ENCODE results near the gene SEC23IP. TPM values are rescaled to one million over a fixed set of nuclear protein-coding genes. Genes with fewer than 3 reads are reported as not detected.
"Not testable (repeated sequence)": the region's sequence is repeated elsewhere in the genome, so short reads cannot be mapped to it uniquely, and the experiment has no call there.

The SEC23IP gene
- total RNA-seq, 1 experiment from 2014 or later: 132 TPM

GRCh38 chr10:119903946-119904666, 11.6 kb downstream of the SEC23IP start:
- Histone ChIP-seq H3K27ac (ENCODE audit: low read length) (no peak overlapping the region), H3K4me3 (ENCODE audit: low read depth in 2 of 2, low read length in 2 of 2) (no peak overlapping the region), H3K36me3 (ENCODE audit: control insufficient read depth, insufficient read depth, low read length) (peaks cover 44% of the 10 kb centered on the region), H3K4me1 (ENCODE audit: control insufficient read depth, insufficient read depth, low read length) (no peaks in the 10 kb centered on the region), H3K27me3 (ENCODE audit: control insufficient read depth, insufficient read depth, low read length) (no peaks in the 10 kb centered on the region), H3K9me3 (ENCODE audit: control insufficient read depth, insufficient read depth, low read depth, low read length) (no peaks in the 10 kb centered on the region)
- ATAC-seq (no peak), DNase-seq (ENCODE audit: low read depth, low spot score) (no peak)
- in situ Hi-C loops (cut with HindIII; ENCODE audit: low pct_unique_long_range_greater_than_20kb, low sequenced_read_pairs): no loop called here
- BruUV-seq (replicated peaks): no TSS peak
- intact Hi-C loops (cut with micrococcal nuclease; ENCODE audit: unreplicated experiment): no loop called here
- ChIA-PET POLR2A (no interaction called here), CTCF (no interaction called here)
- TF ChIP-seq TCF7L2 (IDR thresholded peaks at IDR 0.05; ENCODE audit: low read depth, low read length) (no peak), SIN3A (IDR thresholded peaks at IDR 0.05; ENCODE audit: borderline replicate concordance, insufficient read depth, low read depth, low read length) (no peak), REST (IDR thresholded peaks at IDR 0.05; ENCODE audit: insufficient read depth in 1 of 2, low read depth in 2 of 2, low read length in 1 of 2) (no peak), CTCF (IDR thresholded peaks at IDR 0.05) (no peak), POLR2AphosphoS5 (IDR thresholded peaks at IDR 0.05; ENCODE audit: low read depth, low read length) (no peak)

- peaks cover 43% of the 10 kb centered on the region for H3K36me3 ChIP-seq (ENCODE audit: control insufficient read depth, insufficient read depth, low read length)
- BruUV-seq (replicated peaks); POLR2A ChIA-PET; H3K4me1 ChIP-seq (ENCODE audit: control insufficient read depth, insufficient read depth, low read length); CTCF ChIA-PET; intact Hi-C loops (cut with micrococcal nuclease; ENCODE audit: unreplicated experiment); DNase-seq (ENCODE audit: low read depth, low spot score); H3K27ac ChIP-seq (ENCODE audit: low read length); ATAC-seq; H3K4me3 ChIP-seq (ENCODE audit: low read depth in 2 of 2, low read length in 2 of 2); H3K9me3 ChIP-seq (ENCODE audit: control insufficient read depth, insufficient read depth, low read depth, low read length); H3K27me3 ChIP-seq (ENCODE audit: control insufficient read depth, insufficient read depth, low read length); in situ Hi-C loops (cut with HindIII; ENCODE audit: low pct_unique_long_range_greater_than_20kb, low sequenced_read_pairs): not testable (repeated sequence)
Observed at GRCh38 chr10:119907695-119908094, 15.2 kb downstream of the SEC23IP start.

- Histone ChIP-seq H3K36me3 (ENCODE audit: control insufficient read depth, insufficient read depth, low read length) (peaks cover 38% of the 10 kb centered on the region), H3K27me3 (ENCODE audit: control insufficient read depth, insufficient read depth, low read length) (no peaks in the 10 kb centered on the region), H3K4me3 (ENCODE audit: low read depth in 2 of 2, low read length in 2 of 2) (no peak overlapping the region), H3K9me3 (ENCODE audit: control insufficient read depth, insufficient read depth, low read depth, low read length) (no peaks in the 10 kb centered on the region), H3K4me1 (ENCODE audit: control insufficient read depth, insufficient read depth, low read length) (no peaks in the 10 kb centered on the region), H3K27ac (ENCODE audit: low read length) (no peak overlapping the region)
- in situ Hi-C loops (cut with HindIII; ENCODE audit: low pct_unique_long_range_greater_than_20kb, low sequenced_read_pairs): no loop called here
- ATAC-seq (peak; percentile 54; the same call in 1 of the 2 replicates), DNase-seq (ENCODE audit: low read depth, low spot score) (no peak)
- POLR2A ChIA-PET: no interaction called here
- CTCF ChIA-PET: no interaction called here
- BruUV-seq (replicated peaks): no TSS peak
- TF ChIP-seq TCF7L2 (IDR thresholded peaks at IDR 0.05; ENCODE audit: low read depth, low read length) (no peak), POLR2AphosphoS5 (IDR thresholded peaks at IDR 0.05; ENCODE audit: low read depth, low read length) (no peak), REST (IDR thresholded peaks at IDR 0.05; ENCODE audit: insufficient read depth in 1 of 2, low read depth in 2 of 2, low read length in 1 of 2) (no peak), SIN3A (IDR thresholded peaks at IDR 0.05; ENCODE audit: borderline replicate concordance, insufficient read depth, low read depth, low read length) (no peak), CTCF (IDR thresholded peaks at IDR 0.05) (no peak)
- intact Hi-C loops (cut with micrococcal nuclease; ENCODE audit: unreplicated experiment): no loop called here
Observed at GRCh38 chr10:119908166-119908565, 15.6 kb downstream of the SEC23IP start.
